PC-9 (cell line): ENCODE measurements around the gene SLCO2B1. TPM values are rescaled to one million over a fixed set of nuclear protein-coding genes. Genes with fewer than 3 reads are reported as not detected.

Experiments
- BruUV-seq: library from RNA; stranded (reverse); fragments of 400-500 nt; replicated peaks from 2 replicates; lab custom pipeline; 2021; lab: Mats Ljungman, UMichigan
- CTCF ChIA-PET: fragments of 300-600 bp; sonication (Branson Sonifier 250); formaldehyde crosslinking; loops from one replicate; lab custom pipeline; 2022; ENCODE audit warnings: antibody characterized with exemption; lab: Charles Lee
- POLR2A ChIA-PET: fragments of 300-600 bp; sonication (Branson Sonifier 250); formaldehyde crosslinking; loops from one replicate; lab custom pipeline; 2022; ENCODE audit warnings: antibody characterized with exemption; ENCODE audit not compliant: unreplicated experiment; lab: Charles Lee
- DNase-seq, 2 experiments: peaks; one replicate each; pipeline versions ENCODE4 v3.0.0 to v3.0.0-alpha.2; 2015 to 2022; ENCODE audit warnings: mixed read lengths in 1 of 2
- H2AFZ ChIP-seq: fragments of 200-600 bp; sonication (generic); 2 replicates; pipeline ENCODE4 v1.8.1; 2017; ENCODE audit warnings: antibody characterized with exemption
- H3F3A ChIP-seq: fragments of 200-600 bp; sonication (generic); 2 replicates; pipeline ENCODE4 v1.8.1; 2017; ENCODE audit warnings: antibody characterized with exemption, mild to moderate bottlenecking, low read depth; ENCODE audit not compliant: insufficient read depth
- H3K27ac ChIP-seq: fragments of 200-600 bp; sonication (generic); 2 replicates; pipeline ENCODE4 v1.6.1; 2016; ENCODE audit warnings: mixed run types
- H3K27me3 ChIP-seq: fragments of 200-600 bp; sonication (generic); 2 replicates; pipeline ENCODE4 v1.6.1; 2016; ENCODE audit warnings: low read depth, mixed run types; ENCODE audit not compliant: insufficient read depth
- H3K36me3 ChIP-seq: fragments of 200-600 bp; sonication (generic); 2 replicates; pipeline ENCODE4 v1.6.1; 2016; ENCODE audit warnings: low read depth, mixed run types
- H3K4me1 ChIP-seq: fragments of 200-600 bp; sonication (generic); replicated peaks from 2 replicates; pipeline ENCODE4 v1.6.1; 2016; ENCODE audit warnings: mixed run types; ENCODE audit not compliant: insufficient read depth
- H3K4me2 ChIP-seq: fragments of 200-600 bp; sonication (generic); 2 replicates; pipeline ENCODE4 v1.6.1; 2017; ENCODE audit warnings: mixed run types
- H3K4me3 ChIP-seq: fragments of 200-600 bp; sonication (generic); 2 replicates; pipeline ENCODE4 v1.6.1; 2016; ENCODE audit warnings: mixed run types
- H3K79me2 ChIP-seq: fragments of 200-600 bp; sonication (generic); 2 replicates; pipeline ENCODE4 v1.6.1; 2017; ENCODE audit warnings: low read depth, mixed run types
- H3K9me2 ChIP-seq: fragments of 200-600 bp; sonication (generic); 2 replicates; pipeline ENCODE4 v1.8.1; 2017; ENCODE audit warnings: mild to moderate bottlenecking; ENCODE audit not compliant: insufficient read depth
- H3K9me3 ChIP-seq: fragments of 200-600 bp; sonication (generic); 2 replicates; pipeline ENCODE4 v1.8.1; 2016; ENCODE audit warnings: low read depth; ENCODE audit not compliant: insufficient read depth
- H4K20me1 ChIP-seq: fragments of 200-600 bp; sonication (generic); 2 replicates; pipeline ENCODE4 v1.8.1; 2017; ENCODE audit not compliant: insufficient read depth
- EZH2 ChIP-seq: fragments of 200-600 bp; sonication (generic); IDR thresholded peaks from 2 replicates; pipeline ENCODE4 v1.8.0; 2017; ENCODE audit warnings: antibody characterized with exemption, low read depth
- intact Hi-C: fragments of 100-400 bp; cut with micrococcal nuclease; formaldehyde crosslinking; loops from one replicate; pipeline ENCODE4 v1.10.0; 2022; ENCODE audit not compliant: unreplicated experiment
- total RNA-seq: library from RNA; stranded (reverse); gene quantifications from 2 replicates; pipeline ENCODE4 v1.2.3, GENCODE V29; 2021
- TF ChIP-seq, protein P1 (sequence below): fragments of 200-600 bp; sonication (generic); conservative IDR thresholded peaks from 2 replicates; pipeline ENCODE4 v1.6.1; 2017; ENCODE audit warnings: mixed run types, antibody characterized with exemption, mild to moderate bottlenecking, moderate library complexity

SLCO2B1 gene
- total RNA-seq, 1 experiment from 2014 or later, result 1.3 TPM

GRCh38 chr11:75201771-75202170 lies 50.9 kb downstream of the SLCO2B1 start:
- H3K9me2 ChIP-seq, result no peaks in the 10 kb centered on the region
- no peaks in the 10 kb centered on the region for H3K36me3 ChIP-seq
- POLR2A ChIA-PET, result interaction anchor here (0.6 kb wide), 1 partner anchor 54 kb away, joined by 3 read pairs; no protein-coding TSS in a partner anchor
- H2AFZ ChIP-seq, result no peak overlapping the region
- H3K9me3 ChIP-seq, result no peaks in the 10 kb centered on the region
- BruUV-seq, result no TSS peak
- intact Hi-C loops, result no loop called here
- TF ChIP-seq, protein P1, sequence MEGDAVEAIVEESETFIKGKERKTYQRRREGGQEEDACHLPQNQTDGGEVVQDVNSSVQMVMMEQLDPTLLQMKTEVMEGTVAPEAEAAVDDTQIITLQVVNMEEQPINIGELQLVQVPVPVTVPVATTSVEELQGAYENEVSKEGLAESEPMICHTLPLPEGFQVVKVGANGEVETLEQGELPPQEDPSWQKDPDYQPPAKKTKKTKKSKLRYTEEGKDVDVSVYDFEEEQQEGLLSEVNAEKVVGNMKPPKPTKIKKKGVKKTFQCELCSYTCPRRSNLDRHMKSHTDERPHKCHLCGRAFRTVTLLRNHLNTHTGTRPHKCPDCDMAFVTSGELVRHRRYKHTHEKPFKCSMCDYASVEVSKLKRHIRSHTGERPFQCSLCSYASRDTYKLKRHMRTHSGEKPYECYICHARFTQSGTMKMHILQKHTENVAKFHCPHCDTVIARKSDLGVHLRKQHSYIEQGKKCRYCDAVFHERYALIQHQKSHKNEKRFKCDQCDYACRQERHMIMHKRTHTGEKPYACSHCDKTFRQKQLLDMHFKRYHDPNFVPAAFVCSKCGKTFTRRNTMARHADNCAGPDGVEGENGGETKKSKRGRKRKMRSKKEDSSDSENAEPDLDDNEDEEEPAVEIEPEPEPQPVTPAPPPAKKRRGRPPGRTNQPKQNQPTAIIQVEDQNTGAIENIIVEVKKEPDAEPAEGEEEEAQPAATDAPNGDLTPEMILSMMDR, result no peak
- no peak overlapping the region for H3K27ac ChIP-seq
- H3F3A ChIP-seq, result no peaks in the 10 kb centered on the region
- no peaks in the 10 kb centered on the region for H4K20me1 ChIP-seq
- no peak overlapping the region for H3K4me3 ChIP-seq
- CTCF ChIA-PET, result no interaction called here
- H3K79me2 ChIP-seq, result no peaks in the 10 kb centered on the region
- peaks cover 76% of the 10 kb centered on the region for H3K27me3 ChIP-seq
- no peaks in the 10 kb centered on the region for H3K4me1 ChIP-seq
- no peak for DNase-seq
- no peak overlapping the region for H3K4me2 ChIP-seq

DNA sequence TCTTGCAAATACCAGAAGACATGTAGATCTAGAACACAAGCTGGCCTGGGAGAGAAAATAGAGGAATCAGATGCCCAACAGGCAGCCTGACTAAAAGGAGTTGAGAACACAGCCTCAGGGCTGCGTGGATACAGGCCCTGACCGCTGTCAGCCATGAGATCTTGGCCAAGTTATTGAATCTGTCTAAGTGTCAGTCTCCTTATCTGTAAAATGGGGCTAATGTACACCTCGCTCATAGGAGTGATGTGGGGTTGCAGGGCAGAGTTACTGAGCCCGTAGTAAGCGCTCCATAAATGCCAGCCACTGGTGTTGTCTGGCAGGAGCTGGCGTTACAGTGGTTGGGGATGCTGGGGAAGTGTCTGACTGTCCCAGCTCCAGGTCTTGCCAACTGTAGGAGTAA lies 51.3 kb downstream of the SLCO2B1 start:
- Histone ChIP-seq H2AFZ (no peak overlapping the region), H3K9me2 (no peaks in the 10 kb centered on the region), H3K4me3 (no peak overlapping the region), H3K36me3 (no peaks in the 10 kb centered on the region), H3K4me1 (no peaks in the 10 kb centered on the region), H3K9me3 (no peaks in the 10 kb centered on the region), H3K79me2 (no peaks in the 10 kb centered on the region), H3K27me3 (peaks cover 75% of the 10 kb centered on the region), H3K27ac (no peak overlapping the region), H3F3A (no peaks in the 10 kb centered on the region), H4K20me1 (no peaks in the 10 kb centered on the region), H3K4me2 (no peak overlapping the region)
- ChIA-PET POLR2A (no interaction called here), CTCF (no interaction called here)
- DNase-seq, result no peak
- no peak for TF ChIP-seq EZH2
- TF ChIP-seq, protein P1, result no peak
- intact Hi-C loops, result no loop called here
- no TSS peak for BruUV-seq

DNA sequence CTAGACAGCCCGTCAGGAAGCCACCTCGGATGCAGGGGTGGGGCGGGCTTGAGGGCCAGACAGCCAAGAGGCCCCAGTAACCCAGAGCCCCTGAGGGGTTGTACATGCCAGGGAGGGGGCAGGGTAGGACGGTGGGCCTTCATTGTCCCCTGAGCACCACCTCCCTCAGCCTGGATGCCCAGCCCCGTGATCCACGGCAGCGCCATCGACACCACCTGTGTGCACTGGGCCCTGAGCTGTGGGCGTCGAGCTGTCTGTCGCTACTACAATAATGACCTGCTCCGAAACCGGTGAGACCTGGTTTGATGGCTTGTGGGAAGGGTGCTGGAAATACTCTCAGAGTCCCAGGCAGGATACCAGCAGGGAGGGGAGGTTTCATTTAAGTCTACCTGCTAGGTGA lies 52.2 kb downstream of the SLCO2B1 start:
- Histone ChIP-seq H3F3A (no peaks in the 10 kb centered on the region), H3K36me3 (no peaks in the 10 kb centered on the region), H3K27me3 (peaks cover 75% of the 10 kb centered on the region), H3K4me3 (no peak overlapping the region), H3K27ac (no peak overlapping the region), H3K4me1 (no peaks in the 10 kb centered on the region), H3K9me3 (no peaks in the 10 kb centered on the region), H3K4me2 (no peak overlapping the region), H2AFZ (no peak overlapping the region), H3K9me2 (no peaks in the 10 kb centered on the region), H3K79me2 (no peaks in the 10 kb centered on the region), H4K20me1 (no peaks in the 10 kb centered on the region)
- intact Hi-C loops, result no loop called here
- DNase-seq, result no peak
- BruUV-seq, result no TSS peak
- ChIA-PET POLR2A (no interaction called here), CTCF (no interaction called here)
- TF ChIP-seq, protein P1, result no peak
- no peak for TF ChIP-seq EZH2
